Smooth muscle cell (in vitro differentiated cells): ENCODE results near the gene CD27. TPM values are rescaled to one million over a fixed set of nuclear protein-coding genes. Genes with fewer than 3 reads are reported as not detected.
A peak's percentile ranks its signal among the peaks of the same experiment; 100 is the strongest.
"Not testable (repeated sequence)": the region's sequence is repeated elsewhere in the genome, so short reads cannot be mapped to it uniquely, and the experiment has no call there.

Experiments
- DNase-seq: peaks from one replicate; lab custom pipeline; 2025; ENCODE audit not compliant: unreplicated experiment; lab: John Stamatoyannopoulos, UW
- H2AFZ ChIP-seq: fragments of 200-600 bp; sonication (generic); 2 replicates; pipeline ENCODE4 v1.6.0; 2016; ENCODE audit warnings: antibody characterized with exemption, low read depth, mild to moderate bottlenecking
- H3F3A ChIP-seq: fragments of 200-600 bp; sonication (generic); 2 replicates; pipeline ENCODE4 v1.6.0; 2017; ENCODE audit warnings: antibody characterized with exemption, low read depth
- H3K27ac ChIP-seq: fragments of 200-600 bp; sonication (generic); 2 replicates; pipeline ENCODE4 v1.5.1; 2016; ENCODE audit warnings: low read depth, mild to moderate bottlenecking
- H3K27me3 ChIP-seq: fragments of 200-600 bp; sonication (generic); 2 replicates; pipeline ENCODE4 v1.6.1; 2016; ENCODE audit warnings: low read depth, mild to moderate bottlenecking
- H3K36me3 ChIP-seq: fragments of 200-600 bp; sonication (generic); 2 replicates; pipeline ENCODE4 v1.5.1; 2016; ENCODE audit warnings: low read depth
- H3K4me1 ChIP-seq: fragments of 200-600 bp; sonication (generic); 2 replicates; pipeline ENCODE4 v1.5.1; 2016; ENCODE audit warnings: low read depth
- H3K4me2 ChIP-seq: fragments of 200-600 bp; sonication (generic); 2 replicates; pipeline ENCODE4 v1.6.0; 2016; ENCODE audit warnings: mild to moderate bottlenecking
- H3K4me3 ChIP-seq: fragments of 200-600 bp; sonication (generic); 2 replicates; pipeline ENCODE4 v1.5.1; 2016; ENCODE audit warnings: mild to moderate bottlenecking
- H3K79me2 ChIP-seq: fragments of 200-600 bp; sonication (generic); 2 replicates; pipeline ENCODE4 v1.6.0; 2016; ENCODE audit warnings: low read depth, mild to moderate bottlenecking
- H3K9ac ChIP-seq: fragments of 200-600 bp; sonication (generic); 2 replicates; pipeline ENCODE4 v1.6.0; 2016; ENCODE audit warnings: low read depth
- H3K9me3 ChIP-seq: fragments of 200-600 bp; sonication (generic); replicated peaks from 2 replicates; pipeline ENCODE4 v1.5.1; 2016; ENCODE audit warnings: low read depth
- H4K20me1 ChIP-seq: fragments of 200-600 bp; sonication (generic); 2 replicates; pipeline ENCODE4 v1.6.0; 2016; ENCODE audit warnings: low read depth
- WGBS: methylation state at CpG from one replicate; pipeline ENCODE4 v1.1.7; 2016; ENCODE audit warnings: low lambda C conversion rate; 5-methylcytosine and 5-hydroxymethylcytosine counted together
- polyA plus RNA-seq: library from polyadenylated mRNA; unstranded; fragments of >200 nt; fragmentation: Nextera tagmentation; extraction: Ambion mirVana; gene quantifications from 2 replicates; pipeline ENCODE4 v1.2.1, GENCODE V29; 2016
- total RNA-seq: library from RNA; depleted of rRNA; stranded (reverse); fragments of >200 nt; gene quantifications from 2 replicates; pipeline ENCODE4 v1.2.3, GENCODE V29; 2014
- TF ChIP-seq, protein P1 (sequence below): fragments of 200-600 bp; sonication (generic); IDR thresholded peaks from 2 replicates; pipeline ENCODE4 v1.5.1; 2017; ENCODE audit warnings: borderline replicate concordance, mild to moderate bottlenecking, antibody characterized with exemption; ENCODE audit not compliant: insufficient read depth, poor library complexity, severe bottlenecking

Gene CD27
- total and polyA plus RNA-seq, 2 experiments from 2014 or later, result not detected

- Histone ChIP-seq H3K27ac (peak overlapping the region; percentile 50), H3K4me1 (no peaks in the 10 kb centered on the region), H3K4me2 (no peak overlapping the region), H4K20me1 (no peaks in the 10 kb centered on the region), H3K9ac (no peak overlapping the region), H3K27me3 (no peaks in the 10 kb centered on the region), H2AFZ (no peak overlapping the region), H3K36me3 (no peaks in the 10 kb centered on the region), H3K4me3 (no peak overlapping the region), H3K79me2 (no peaks in the 10 kb centered on the region), H3K9me3 (no peaks in the 10 kb centered on the region), H3F3A (no peaks in the 10 kb centered on the region)
- no peak for DNase-seq
- WGBS, result 86% methylated on average over 20 of the region's 20 CpGs
- TF ChIP-seq, protein P1, sequence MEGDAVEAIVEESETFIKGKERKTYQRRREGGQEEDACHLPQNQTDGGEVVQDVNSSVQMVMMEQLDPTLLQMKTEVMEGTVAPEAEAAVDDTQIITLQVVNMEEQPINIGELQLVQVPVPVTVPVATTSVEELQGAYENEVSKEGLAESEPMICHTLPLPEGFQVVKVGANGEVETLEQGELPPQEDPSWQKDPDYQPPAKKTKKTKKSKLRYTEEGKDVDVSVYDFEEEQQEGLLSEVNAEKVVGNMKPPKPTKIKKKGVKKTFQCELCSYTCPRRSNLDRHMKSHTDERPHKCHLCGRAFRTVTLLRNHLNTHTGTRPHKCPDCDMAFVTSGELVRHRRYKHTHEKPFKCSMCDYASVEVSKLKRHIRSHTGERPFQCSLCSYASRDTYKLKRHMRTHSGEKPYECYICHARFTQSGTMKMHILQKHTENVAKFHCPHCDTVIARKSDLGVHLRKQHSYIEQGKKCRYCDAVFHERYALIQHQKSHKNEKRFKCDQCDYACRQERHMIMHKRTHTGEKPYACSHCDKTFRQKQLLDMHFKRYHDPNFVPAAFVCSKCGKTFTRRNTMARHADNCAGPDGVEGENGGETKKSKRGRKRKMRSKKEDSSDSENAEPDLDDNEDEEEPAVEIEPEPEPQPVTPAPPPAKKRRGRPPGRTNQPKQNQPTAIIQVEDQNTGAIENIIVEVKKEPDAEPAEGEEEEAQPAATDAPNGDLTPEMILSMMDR, result no peak
These were observed 33.7 kb downstream of the CD27 start for GRCh38 chr12:6478416-6478815.

- H3K4me1 ChIP-seq, result peaks cover 7% of the 10 kb centered on the region
- TF ChIP-seq, protein P1, result no peak
- peaks cover 4% of the 10 kb centered on the region for H3F3A ChIP-seq
- no peak overlapping the region for H3K9ac ChIP-seq
- H3K36me3 ChIP-seq, result no peaks in the 10 kb centered on the region
- H3K4me2 ChIP-seq, result no peak overlapping the region
- WGBS, result 94% methylated on average over 1 of the region's 1 CpG
- no peaks in the 10 kb centered on the region for H3K9me3 ChIP-seq
- peaks cover 9% of the 10 kb centered on the region for H3K79me2 ChIP-seq
- no peaks in the 10 kb centered on the region for H4K20me1 ChIP-seq
- DNase-seq, result no peak
- no peak overlapping the region for H3K27ac ChIP-seq
- no peak overlapping the region for H3K4me3 ChIP-seq
- no peaks in the 10 kb centered on the region for H3K27me3 ChIP-seq
- no peak overlapping the region for H2AFZ ChIP-seq
These were observed 43.5 kb downstream of the CD27 start for GRCh38 chr12:6488240-6488639.

- no peaks in the 10 kb centered on the region for H3K36me3 ChIP-seq
- TF ChIP-seq, protein P1, result no peak
- H3F3A ChIP-seq, result peaks cover 4% of the 10 kb centered on the region
- no peak overlapping the region for H3K4me3 ChIP-seq
- H3K9ac ChIP-seq, result no peak overlapping the region
- H3K27ac ChIP-seq, result no peak overlapping the region
- H3K9me3 ChIP-seq, result no peaks in the 10 kb centered on the region
- DNase-seq, result no peak
- H3K27me3 ChIP-seq, result no peaks in the 10 kb centered on the region
- peaks cover 9% of the 10 kb centered on the region for H3K4me1 ChIP-seq
- no peak overlapping the region for H3K4me2 ChIP-seq
- peaks cover 1% of the 10 kb centered on the region for H4K20me1 ChIP-seq
- H2AFZ ChIP-seq, result no peak overlapping the region
- peaks cover 9% of the 10 kb centered on the region for H3K79me2 ChIP-seq
- WGBS, result 72% methylated on average over 4 of the region's 4 CpGs
These were observed 44.7 kb downstream of the CD27 start for GRCh38 chr12:6489449-6489848.

- 100% methylated on average over 1 of the region's 1 CpG for WGBS
- not testable (repeated sequence) for DNase-seq, H3K27me3 ChIP-seq, H3K9me3 ChIP-seq, H3F3A ChIP-seq, H2AFZ ChIP-seq, H3K36me3 ChIP-seq, H4K20me1 ChIP-seq, H3K9ac ChIP-seq, H3K27ac ChIP-seq, H3K4me2 ChIP-seq, H3K4me3 ChIP-seq
- Histone ChIP-seq H3K4me1 (peaks cover 21% of the 10 kb centered on the region), H3K79me2 (peaks cover 21% of the 10 kb centered on the region)
These were observed 45.9 kb downstream of the CD27 start for GRCh38 chr12:6490673-6491072.
